GM12873 (cell line): ENCODE results near the gene DNAAF3.
A peak's percentile ranks its signal among the peaks of the same experiment; 100 is the strongest.

Experiments used
- CTCF ChIP-seq: IDR thresholded peaks from 2 replicates; pipeline ENCODE4 v1.5.1; 2012; ENCODE audit warnings: low read depth, mild to moderate bottlenecking, moderate library complexity, low read length, control low read depth; ENCODE audit not compliant: insufficient read depth; ENCODE audit errors: missing control alignments

DNAAF3 gene

GRCh38 chr19:55174425-55175116, 8.2 kb upstream of the DNAAF3 start:
- no peak for TF ChIP-seq CTCF

DNA sequence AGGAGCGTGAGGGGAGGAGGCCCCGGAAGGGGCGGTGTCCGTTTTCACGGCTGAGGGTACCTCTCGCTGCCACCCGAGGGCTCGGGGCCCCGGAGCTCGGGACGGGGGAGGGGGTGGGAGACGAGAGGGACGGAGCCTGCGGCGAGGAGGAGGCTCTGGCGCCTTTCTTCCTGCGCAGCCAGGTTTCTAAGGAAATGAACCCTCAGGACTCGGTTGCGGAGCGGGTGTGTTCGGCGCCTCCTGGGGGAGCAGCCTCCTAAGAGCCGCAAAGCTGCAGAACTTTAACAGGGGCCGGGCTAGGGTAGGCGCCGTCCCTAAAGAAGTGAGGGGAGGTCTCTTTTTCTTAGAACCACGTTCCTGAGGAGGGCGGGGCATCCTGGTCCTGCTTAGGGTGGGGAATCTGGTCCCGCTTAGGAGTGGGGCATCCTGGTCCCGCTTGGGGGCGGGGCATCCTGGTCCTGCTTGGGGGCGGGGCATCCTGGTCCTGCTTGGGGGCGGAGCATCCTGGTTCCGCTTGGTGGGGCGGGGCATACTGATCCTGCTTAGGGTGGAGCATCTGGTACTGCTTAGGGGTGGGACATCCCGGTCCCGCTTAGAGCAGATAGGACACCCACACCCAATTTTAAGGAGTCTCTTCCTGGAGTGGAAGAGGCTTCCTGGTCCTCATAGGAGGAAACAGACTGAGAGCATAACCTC, 7.4 kb upstream of the DNAAF3 start:
- no peak for TF ChIP-seq CTCF

GRCh38 chr19:55173186-55173713, 6.8 kb upstream of the DNAAF3 start:
- no peak for TF ChIP-seq CTCF

GRCh38 chr19:55172741-55173140, 6.3 kb upstream of the DNAAF3 start:
- no peak for TF ChIP-seq CTCF

DNA sequence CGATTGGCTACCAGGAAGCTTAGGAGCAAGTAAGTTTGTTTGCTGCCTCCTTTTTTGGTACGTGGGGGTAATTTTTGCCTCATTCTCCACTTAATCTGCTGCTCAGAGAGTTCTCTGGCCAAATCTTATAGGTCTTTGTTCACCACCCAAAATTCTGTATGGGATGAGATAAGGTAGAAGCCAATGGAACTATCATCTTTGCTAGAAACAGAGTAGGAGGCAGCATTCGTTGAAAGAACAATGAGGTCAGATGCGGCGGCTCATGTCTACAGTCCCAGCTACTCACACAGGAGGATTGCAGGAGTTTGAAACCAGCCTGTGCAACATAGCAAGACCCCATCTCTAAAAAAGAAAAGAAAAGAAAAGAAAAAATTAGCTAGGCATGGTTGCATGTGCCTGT, 5.0 kb upstream of the DNAAF3 start:
- TF ChIP-seq CTCF: no peak

DNA sequence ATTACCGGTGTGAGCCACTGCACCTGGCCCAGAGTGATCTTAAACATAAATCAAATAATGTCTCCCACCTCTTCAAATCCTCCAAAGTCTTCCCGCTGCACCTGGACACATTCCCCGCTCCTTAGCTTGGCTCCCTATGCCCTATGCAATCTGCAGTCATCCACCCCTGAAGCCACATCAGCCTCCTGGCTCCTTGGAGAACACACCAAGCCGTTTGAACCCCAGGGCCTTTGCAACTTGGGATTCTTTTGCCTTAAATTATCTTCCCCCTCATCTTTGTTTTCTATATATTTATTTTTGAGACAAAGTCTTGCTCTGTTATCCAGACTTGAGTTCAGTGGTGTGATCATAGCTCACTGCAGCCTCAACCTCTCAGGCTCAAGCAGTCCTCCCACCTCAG, 2.7 kb upstream of the DNAAF3 start:
- TF ChIP-seq CTCF: no peak

GRCh38 chr19:55165952-55166529, 372 bp downstream of the DNAAF3 start:
- peak; percentile 36 for TF ChIP-seq CTCF
